Natural killer cell (primary cell): ENCODE data around the gene THSD7B. TPM values are rescaled to one million over a fixed set of nuclear protein-coding genes. Genes with fewer than 3 reads are reported as not detected.

Source experiments
- ATAC-seq, 3 donors: fragments of 150-1000 bp in 2 of 3; fragments of 200-7000 bp in 1 of 3; cut with Tn5 transposase; 1 replicate in 1 of 3; 2 replicates in 2 of 3; pipeline ENCODE4 v1.10.0; 2021; ENCODE audit warnings: mild to moderate bottlenecking in 2 of 3, moderate library complexity in 2 of 3
- DNase-seq, 2 donors: peaks; one replicate each; pipeline versions ENCODE4 v3.0.0 to v3.0.0-alpha.2; 2013 to 2021; ENCODE audit warnings: mixed read lengths in 1 of 2
- H3K27ac ChIP-seq: one replicate; pipeline ENCODE4 v1.5.1; 2013; ENCODE audit warnings: mild to moderate bottlenecking, low read length
- H3K27me3 ChIP-seq: one replicate; pipeline ENCODE4 v1.6.1; 2013; ENCODE audit warnings: low read length; ENCODE audit not compliant: control insufficient read depth, insufficient read depth
- H3K36me3 ChIP-seq: one replicate; pipeline ENCODE4 v1.6.1; 2013; ENCODE audit warnings: low read length; ENCODE audit not compliant: control insufficient read depth, insufficient read depth
- H3K4me1 ChIP-seq: one replicate; pipeline ENCODE4 v1.6.1; 2013; ENCODE audit warnings: low read length; ENCODE audit not compliant: control insufficient read depth, insufficient read depth
- H3K4me3 ChIP-seq: one replicate; pipeline ENCODE4 v1.5.1; 2013; ENCODE audit warnings: low read length
- H3K9me3 ChIP-seq: one replicate; pipeline ENCODE4 v1.6.1; 2013; ENCODE audit warnings: low read length; ENCODE audit not compliant: control insufficient read depth, insufficient read depth
- H3K27ac Mint-ChIP-seq, 2 donors: one replicate each; pipeline ENCODE4 v1.8.0; 2022; ENCODE audit warnings: mild to moderate bottlenecking in 2 of 2, mixed read lengths in 2 of 2, moderate library complexity in 1 of 2
- H3K27me3 Mint-ChIP-seq, 2 donors: one replicate each; pipeline ENCODE4 v1.8.0; 2022; ENCODE audit warnings: low read depth in 2 of 2, mixed read lengths in 2 of 2
- H3K36me3 Mint-ChIP-seq: one replicate; pipeline ENCODE4 v1.8.0; 2022; ENCODE audit warnings: mixed read lengths
- H3K4me1 Mint-ChIP-seq, 2 donors: one replicate each; pipeline ENCODE4 v1.8.0; 2022; ENCODE audit warnings: mixed read lengths in 2 of 2
- H3K4me3 Mint-ChIP-seq: one replicate; pipeline ENCODE4 v1.8.0; 2022; ENCODE audit warnings: mild to moderate bottlenecking, moderate library complexity, mixed read lengths
- H3K9me3 Mint-ChIP-seq, 2 donors: one replicate each; pipeline ENCODE4 v1.8.0; 2022; ENCODE audit warnings: mixed read lengths in 2 of 2
- WGBS: methylation state at CpG from one replicate; pipeline ENCODE4 v1.1.7; 2013; ENCODE audit warnings: missing lambda C conversion rate; ENCODE audit not compliant: insufficient coverage; 5-methylcytosine and 5-hydroxymethylcytosine counted together
- intact Hi-C: fragments of 100-400 bp; cut with micrococcal nuclease; formaldehyde crosslinking; loops from one replicate; pipeline ENCODE4 v1.14.2; 2022
- total RNA-seq, 4 donors: library from RNA; stranded (reverse); fragments of 120-200 nt in 1 of 4; gene quantifications; one replicate each; pipeline versions ENCODE4 v1.2.3 to v1.2.4, GENCODE V29; 2013 to 2022
- TF ChIP-seq, protein P1 (sequence below): fragments of 200-600 bp; IDR thresholded peaks from one replicate; pipeline ENCODE4 v1.8.0; 2022; ENCODE audit warnings: antibody characterized with exemption

Gene THSD7B
- total RNA-seq, 3 donors from 2014 or later (not counting 1 experiment from before 2014, with no cell fraction given) = not detected

- H3K9me3 Mint-ChIP-seq = peaks cover 5 to 12% of the 10 kb centered on the region in 2 donors
- Histone ChIP-seq H3K4me1 (no peaks in the 10 kb centered on the region), H3K27ac (no peak overlapping the region), H3K9me3 (no peaks in the 10 kb centered on the region), H3K4me3 (no peak overlapping the region), H3K27me3 (no peaks in the 10 kb centered on the region), H3K36me3 (no peaks in the 10 kb centered on the region)
- no peaks in the 10 kb centered on the region for H3K4me1 Mint-ChIP-seq
- TF ChIP-seq, protein P1, sequence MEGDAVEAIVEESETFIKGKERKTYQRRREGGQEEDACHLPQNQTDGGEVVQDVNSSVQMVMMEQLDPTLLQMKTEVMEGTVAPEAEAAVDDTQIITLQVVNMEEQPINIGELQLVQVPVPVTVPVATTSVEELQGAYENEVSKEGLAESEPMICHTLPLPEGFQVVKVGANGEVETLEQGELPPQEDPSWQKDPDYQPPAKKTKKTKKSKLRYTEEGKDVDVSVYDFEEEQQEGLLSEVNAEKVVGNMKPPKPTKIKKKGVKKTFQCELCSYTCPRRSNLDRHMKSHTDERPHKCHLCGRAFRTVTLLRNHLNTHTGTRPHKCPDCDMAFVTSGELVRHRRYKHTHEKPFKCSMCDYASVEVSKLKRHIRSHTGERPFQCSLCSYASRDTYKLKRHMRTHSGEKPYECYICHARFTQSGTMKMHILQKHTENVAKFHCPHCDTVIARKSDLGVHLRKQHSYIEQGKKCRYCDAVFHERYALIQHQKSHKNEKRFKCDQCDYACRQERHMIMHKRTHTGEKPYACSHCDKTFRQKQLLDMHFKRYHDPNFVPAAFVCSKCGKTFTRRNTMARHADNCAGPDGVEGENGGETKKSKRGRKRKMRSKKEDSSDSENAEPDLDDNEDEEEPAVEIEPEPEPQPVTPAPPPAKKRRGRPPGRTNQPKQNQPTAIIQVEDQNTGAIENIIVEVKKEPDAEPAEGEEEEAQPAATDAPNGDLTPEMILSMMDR = no peak
- intact Hi-C loops = no loop called here
- peaks cover 9% of the 10 kb centered on the region for H3K36me3 Mint-ChIP-seq
- ATAC-seq = no peak
- no peaks in the 10 kb centered on the region for H3K27me3 Mint-ChIP-seq
- DNase-seq = no peak
- H3K27ac Mint-ChIP-seq = no peak overlapping the region
- no peak overlapping the region for H3K4me3 Mint-ChIP-seq
Measured at GRCh38 chr2:137590102-137590501, 824.8 kb downstream of the THSD7B start.

- no peaks in the 10 kb centered on the region for H3K36me3 ChIP-seq
- 62% methylated on average over 2 of the region's 2 CpGs for WGBS
- no peaks in the 10 kb centered on the region for H3K4me1 Mint-ChIP-seq
- no peaks in the 10 kb centered on the region for H3K27me3 ChIP-seq
- TF ChIP-seq, protein P1 = no peak
- no peaks in the 10 kb centered on the region for H3K27me3 Mint-ChIP-seq
- no peak for DNase-seq
- no peak overlapping the region for H3K4me3 Mint-ChIP-seq
- no peaks in the 10 kb centered on the region for H3K9me3 ChIP-seq
- ATAC-seq = no peak
- H3K4me1 ChIP-seq = no peaks in the 10 kb centered on the region
- no peak overlapping the region for H3K27ac ChIP-seq
- intact Hi-C loops = no loop called here
- H3K36me3 Mint-ChIP-seq = peaks cover 9% of the 10 kb centered on the region
- H3K4me3 ChIP-seq = no peak overlapping the region
- peaks cover 18 to 23% of the 10 kb centered on the region in 2 donors for H3K9me3 Mint-ChIP-seq
- no peak overlapping the region for H3K27ac Mint-ChIP-seq
Measured at GRCh38 chr2:137607722-137608318, 842.5 kb downstream of the THSD7B start.

GRCh38 chr2:137638932-137639331, 873.6 kb downstream of the THSD7B start:
- H3K36me3 Mint-ChIP-seq = no peaks in the 10 kb centered on the region

More at GRCh38 chr2:137638932-137639331, 873.6 kb downstream of the THSD7B start:
- intact Hi-C loops = no loop called here
- 73% methylated on average over 4 of the region's 4 CpGs for WGBS
- no peak overlapping the region for H3K27ac ChIP-seq
- H3K36me3 ChIP-seq = no peaks in the 10 kb centered on the region
- no peak for DNase-seq
- no peaks in the 10 kb centered on the region for H3K4me1 Mint-ChIP-seq
- H3K4me1 ChIP-seq = no peaks in the 10 kb centered on the region
- no peak overlapping the region for H3K4me3 Mint-ChIP-seq
- ATAC-seq = no peak
- TF ChIP-seq, protein P1 = no peak
- H3K9me3 Mint-ChIP-seq = peaks cover 10 to 14% of the 10 kb centered on the region in 2 donors
- H3K4me3 ChIP-seq = no peak overlapping the region
- H3K27ac Mint-ChIP-seq = no peak overlapping the region
- no peaks in the 10 kb centered on the region for H3K27me3 ChIP-seq
- peaks cover 5% of the 10 kb centered on the region for H3K9me3 ChIP-seq
- no peaks in the 10 kb centered on the region for H3K27me3 Mint-ChIP-seq
